Measurements from ENCODE around the gene PTGER1.
"Not testable (repeated sequence)": the region's sequence is repeated elsewhere in the genome, so short reads cannot be mapped to it uniquely, and the experiment has no call there.

Gene PTGER1, protein sequence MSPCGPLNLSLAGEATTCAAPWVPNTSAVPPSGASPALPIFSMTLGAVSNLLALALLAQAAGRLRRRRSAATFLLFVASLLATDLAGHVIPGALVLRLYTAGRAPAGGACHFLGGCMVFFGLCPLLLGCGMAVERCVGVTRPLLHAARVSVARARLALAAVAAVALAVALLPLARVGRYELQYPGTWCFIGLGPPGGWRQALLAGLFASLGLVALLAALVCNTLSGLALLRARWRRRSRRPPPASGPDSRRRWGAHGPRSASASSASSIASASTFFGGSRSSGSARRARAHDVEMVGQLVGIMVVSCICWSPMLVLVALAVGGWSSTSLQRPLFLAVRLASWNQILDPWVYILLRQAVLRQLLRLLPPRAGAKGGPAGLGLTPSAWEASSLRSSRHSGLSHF

DNA sequence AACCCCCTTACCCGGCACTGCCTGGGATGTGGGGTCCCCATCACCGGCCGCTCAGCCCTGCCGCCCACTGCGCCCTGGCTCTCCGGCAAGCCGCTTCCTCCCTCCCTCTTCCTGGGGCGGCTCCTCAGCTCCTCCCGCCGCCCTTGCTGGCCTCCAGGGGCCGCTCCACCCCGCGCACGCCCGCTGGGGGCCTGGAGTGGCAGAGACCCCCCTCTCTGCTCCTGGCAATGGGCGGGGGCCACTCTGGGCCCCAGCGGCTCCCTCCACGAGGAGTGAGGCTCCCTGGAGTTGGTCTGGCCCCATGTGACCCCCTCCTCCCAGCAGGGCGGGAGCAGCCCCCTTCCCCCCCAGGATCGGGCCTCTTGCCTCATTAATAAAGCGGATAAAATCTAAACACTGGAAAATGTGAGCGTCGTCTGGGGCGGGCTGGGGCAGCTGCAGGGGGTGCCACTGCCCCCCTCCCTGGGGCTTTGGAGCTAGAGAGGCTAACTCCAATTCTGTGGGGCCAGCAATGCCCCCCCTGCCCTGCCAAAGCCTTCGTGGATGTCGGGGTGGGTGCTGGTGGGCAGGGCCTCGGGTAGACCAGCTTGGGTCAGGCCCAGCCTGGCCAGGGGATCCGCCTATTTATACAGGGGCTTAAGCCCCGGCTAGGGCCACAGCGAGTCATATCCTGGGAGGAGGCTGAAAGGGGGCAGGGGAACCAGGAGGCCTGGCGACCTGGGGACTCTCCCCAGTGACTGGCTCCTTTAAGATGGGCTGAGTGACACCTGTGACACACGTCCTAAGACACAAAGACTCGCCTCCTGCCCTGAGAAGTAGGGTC lies at the start of gene PTGER1:
TSS of gene PTGER1 (minus strand) at position 104 of the 823 bp plus-strand sequence. CDS start 1,034 bp downstream, outside the sequence.
- DNase-seq (ENCODE audit: low read depth) = peak; percentile 33

DNA sequence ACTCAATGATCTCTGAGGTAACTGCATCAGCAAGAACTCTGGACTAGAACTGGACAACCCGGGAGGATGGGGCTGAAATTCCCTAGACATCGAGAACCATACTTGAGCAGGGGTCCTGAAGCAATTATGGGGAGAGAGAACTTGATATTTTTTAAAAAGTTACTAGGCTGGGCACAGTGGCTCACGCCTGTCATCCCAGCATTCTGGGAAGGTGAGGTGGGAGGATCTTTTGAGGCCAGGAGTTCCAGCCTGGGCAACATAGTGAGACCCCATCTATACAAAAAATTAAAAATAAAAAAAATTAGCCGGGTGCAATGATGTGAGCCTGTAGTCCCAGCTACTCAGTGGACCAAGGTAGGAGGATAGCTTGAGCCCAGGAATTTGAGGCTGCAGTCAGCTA lies 45.4 kb upstream of the PTGER1 start:
- DNase-seq (ENCODE audit: low read depth) = no peak

DNA sequence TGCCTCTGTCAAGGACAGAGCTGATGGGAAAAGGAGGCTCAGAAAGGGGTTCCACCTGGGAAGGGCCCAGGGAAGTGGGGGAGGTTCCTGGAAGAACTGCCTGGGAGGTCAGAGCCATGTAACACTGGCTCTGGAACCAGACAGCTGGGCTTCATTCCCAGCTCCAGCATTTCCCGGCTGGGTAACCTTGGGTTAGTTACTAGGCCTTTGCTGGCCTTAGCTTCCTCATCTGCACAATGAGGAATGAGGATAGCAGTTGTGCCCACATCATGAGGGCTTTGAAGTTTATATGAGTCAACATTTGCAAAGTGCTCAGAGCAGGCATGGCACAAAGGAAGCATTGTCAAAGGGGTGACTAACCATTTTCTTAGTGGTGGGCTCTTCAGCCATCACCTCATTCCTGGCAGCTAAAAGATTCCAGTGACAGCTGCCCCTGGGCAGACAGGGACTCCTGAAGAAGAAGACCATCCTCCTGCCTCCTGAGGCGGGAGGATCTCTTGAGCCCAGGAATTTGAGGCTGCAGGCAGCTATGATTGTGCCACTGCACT lies 44.8 kb upstream of the PTGER1 start:
- DNase-seq (ENCODE audit: low read depth) = no peak

DNA sequence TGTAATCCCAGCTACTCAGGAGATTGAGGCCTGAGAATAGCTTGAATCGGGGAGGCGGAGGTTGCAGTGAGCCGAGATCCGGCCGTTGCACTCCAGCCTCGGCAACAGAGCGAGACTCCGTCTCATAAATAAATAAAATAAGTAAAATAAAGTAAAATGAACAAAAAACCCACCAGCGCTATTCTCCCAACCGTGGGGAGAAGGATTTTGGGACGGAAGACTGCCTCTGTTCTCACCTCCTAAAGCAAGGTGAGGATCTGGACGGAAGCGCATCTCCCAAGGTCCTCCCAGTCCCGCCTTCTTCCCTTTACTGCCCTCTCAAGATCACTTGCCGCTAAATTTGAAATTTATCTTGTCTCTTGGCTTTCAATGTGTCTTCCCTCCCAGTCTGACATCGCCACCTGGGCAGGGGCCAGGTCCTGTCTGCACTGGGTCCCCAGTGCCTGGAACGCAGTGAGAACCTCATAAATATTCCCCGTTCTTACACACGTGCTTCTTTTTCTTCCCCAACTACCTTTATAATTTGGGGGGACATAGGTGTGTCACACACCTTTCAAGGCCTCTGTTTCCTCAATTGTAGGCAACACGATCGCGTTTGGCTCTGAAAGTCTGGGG lies 44.2 kb upstream of the PTGER1 start:
- DNase-seq (ENCODE audit: low read depth) = no peak

DNA sequence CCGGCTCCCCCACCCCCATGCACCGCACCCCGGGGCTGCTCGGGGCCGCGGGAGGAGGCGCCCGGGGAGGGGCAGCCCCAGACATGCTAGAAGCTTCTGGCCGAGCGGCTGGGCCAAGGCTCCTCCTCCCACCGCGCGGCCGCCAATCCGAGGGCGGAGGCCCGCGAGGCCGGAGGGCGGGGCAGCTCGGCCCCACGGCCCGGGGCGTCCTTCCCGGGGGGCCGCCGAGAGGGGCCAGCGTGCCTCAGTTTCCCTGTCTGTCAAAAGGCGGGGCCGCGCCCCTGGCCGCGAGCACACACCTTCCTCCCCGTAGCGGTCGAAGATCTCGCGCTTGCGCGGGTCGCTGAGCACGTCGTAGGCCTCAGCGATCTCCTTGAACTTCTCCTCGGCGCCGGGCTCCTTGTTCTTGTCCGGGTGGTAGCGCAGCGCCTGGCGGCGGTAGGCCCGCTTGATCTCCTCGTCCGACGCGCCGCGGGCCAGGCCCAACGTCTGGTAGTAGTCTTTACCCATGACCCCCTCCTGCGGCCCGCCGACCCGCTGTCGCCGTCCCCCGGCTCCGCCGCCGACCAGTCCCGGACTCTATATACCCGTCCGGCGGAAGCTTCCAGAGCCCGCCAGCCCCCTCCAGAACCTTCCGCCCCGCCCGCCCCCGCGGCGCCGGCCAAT lies 42.8 kb upstream of the PTGER1 start, which contains the start of gene DNAJB1:
TSS of gene DNAJB1 (minus strand) at position 558 of the 666 bp plus-strand sequence. CDS start at position 510, 48 bp downstream.
- DNase-seq (ENCODE audit: low read depth) = no peak

DNA sequence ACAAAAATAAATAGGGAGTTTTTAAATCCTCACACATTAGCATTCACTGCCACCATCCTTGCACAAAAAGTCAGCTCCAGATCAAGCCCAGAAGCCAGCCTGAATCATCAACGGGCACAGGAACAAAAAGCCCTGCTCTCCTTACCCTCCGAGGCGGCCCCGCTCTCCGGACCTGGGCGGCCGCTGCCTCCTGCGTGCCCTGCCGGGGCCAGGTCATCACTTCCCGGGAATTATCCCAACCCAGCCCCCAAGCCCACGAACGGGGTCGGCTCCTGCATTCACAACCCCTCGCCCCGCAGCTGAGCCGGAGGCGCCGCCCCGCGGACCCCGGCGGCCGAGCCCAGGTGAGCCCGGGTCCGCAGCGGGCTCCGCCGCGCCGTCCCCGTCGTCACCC lies 42.3 kb upstream of the PTGER1 start:
- no peak for DNase-seq (ENCODE audit: low read depth)

DNA sequence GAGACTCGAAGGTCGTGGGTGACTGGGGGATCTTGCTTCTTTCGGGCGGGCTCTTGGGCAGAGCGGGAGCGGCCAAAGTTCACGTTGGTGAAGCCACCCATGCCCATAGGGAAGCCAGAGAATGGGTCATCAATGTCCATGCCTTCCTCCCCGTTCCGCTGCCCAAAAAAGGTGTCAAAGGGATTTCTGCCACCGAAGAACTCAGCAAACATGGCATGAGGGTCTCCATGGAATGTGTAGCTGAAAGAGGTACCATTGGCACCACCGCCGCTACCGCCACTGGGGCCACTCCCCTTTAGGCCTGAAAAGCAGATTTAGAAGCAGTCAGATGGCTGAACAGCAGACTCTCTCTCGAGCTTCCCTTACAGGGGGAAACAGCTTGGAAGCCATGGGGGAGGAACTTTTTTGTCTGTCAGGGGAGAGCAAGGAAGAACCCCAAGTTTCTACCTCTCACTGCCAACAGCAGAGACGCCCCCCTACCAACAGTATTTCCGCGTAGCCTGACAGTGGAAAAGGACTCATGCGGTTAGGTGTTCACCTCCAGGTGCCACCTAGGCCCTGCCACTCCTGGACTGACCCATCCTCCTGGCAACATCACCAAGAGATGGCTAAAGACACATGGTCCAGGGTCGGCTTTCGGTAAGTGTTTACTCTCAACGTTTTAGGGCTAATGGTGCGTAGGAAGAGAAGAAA lies 41.7 kb upstream of the PTGER1 start:
- no peak for DNase-seq (ENCODE audit: low read depth)

DNA sequence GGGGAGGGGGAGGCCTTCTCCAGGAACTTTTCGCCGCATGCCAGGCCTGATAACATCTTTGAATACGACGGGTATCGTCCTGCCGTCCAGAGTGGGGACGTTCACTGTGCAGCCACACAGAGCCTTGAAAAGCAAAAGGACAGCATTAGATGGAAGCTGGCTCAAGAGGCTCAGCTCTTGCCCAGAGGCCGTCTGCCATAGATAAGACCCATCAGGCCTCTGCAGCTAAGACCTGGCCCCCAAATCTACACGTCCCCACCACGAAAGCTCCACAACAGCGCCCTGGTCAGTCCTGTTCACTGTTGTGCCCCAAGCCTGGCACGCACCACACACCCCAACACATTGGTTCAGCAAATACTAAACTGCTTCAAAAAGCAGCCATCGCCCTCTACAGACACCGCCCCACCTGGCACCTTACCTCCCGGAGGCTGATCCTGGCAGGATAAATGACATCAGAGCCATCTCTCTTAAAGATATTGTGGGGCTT lies 40.9 kb upstream of the PTGER1 start:
- DNase-seq (ENCODE audit: low read depth) = no peak

DNA sequence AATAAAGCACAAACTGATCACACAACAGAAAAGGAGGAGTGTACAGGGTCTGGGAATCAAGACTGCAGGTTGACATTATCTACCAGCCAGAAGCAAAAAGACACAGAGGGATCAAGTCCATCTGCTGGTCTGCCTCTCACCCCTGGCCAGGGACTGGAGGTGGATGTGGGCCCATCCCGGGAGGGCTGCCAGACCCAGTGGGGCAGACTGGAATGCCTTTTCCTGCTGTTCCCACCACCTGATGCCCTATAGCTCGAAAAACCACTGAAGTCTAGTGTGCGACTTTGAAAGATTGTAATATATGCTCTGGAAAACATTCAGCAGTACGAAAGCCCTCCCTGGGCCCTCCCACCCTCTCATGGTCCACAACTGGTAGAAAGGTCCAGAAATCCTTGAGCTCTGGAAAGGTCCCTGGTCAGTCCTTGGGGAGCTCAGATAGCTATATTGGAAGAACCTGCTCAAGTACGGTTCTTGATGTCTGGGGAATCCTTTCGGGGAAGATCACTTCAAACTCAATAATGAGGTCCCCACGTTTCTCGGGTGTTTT lies 40.4 kb upstream of the PTGER1 start:
- DNase-seq (ENCODE audit: low read depth) = no peak

DNA sequence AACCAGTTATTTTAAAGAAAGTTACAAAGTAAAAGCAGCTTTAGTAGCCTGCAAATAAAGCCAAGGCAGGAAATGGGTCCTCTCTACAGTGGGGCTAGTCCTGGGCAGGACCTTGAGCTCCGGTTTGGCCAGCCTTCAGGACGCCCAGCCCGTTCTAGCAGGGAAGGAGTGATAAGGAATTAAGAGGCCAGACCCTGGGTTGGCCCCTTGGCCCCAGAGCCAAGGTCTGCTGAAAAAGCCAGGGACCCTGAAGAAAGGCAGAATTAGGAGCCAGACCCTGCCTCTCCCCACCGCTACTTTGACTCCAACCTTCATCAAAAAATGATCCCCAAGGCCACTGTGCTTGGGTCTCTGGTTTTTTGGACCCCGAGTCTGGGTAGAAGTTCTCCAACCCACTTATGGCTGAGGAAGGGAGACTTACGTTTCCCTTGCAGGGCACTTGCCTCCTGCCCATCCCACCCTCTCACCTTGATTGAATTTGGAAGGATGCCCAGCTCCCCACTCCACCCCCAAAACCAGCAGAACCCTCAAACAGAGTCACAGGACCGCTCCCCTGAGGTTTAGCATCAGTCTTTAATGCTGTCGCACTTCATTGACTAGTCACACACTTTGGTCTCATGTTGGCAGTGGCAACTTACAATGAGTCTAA lies 39.2 kb upstream of the PTGER1 start:
- DNase-seq (ENCODE audit: low read depth) = no peak

DNA sequence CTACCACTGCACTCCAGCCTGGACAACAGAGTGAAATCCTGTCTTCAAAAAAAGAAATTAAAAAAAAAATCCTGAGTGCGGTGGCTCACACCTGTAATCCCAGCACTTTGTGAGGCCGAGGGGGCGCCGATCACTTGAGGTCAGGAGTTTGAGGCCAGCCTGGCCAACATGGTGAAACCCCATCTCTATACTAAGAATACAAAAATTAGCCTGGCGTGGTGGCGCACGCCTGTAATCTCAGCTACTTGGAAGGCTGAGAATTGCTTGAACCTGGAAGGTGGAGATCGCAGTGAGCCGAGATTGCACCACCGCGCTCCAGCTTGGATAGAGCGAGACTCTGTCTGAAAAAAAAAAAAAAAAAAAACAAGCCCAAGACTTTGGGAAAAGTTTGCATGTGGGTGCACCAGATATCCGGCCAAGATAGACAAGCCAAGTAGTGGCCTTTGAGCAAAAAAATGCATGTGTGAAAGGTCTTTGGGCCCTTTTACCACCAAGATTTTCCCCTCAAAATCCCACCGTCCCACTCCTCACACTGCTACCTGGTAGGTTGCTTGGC lies 37.3 kb upstream of the PTGER1 start:
- no peak for DNase-seq (ENCODE audit: low read depth)

DNA sequence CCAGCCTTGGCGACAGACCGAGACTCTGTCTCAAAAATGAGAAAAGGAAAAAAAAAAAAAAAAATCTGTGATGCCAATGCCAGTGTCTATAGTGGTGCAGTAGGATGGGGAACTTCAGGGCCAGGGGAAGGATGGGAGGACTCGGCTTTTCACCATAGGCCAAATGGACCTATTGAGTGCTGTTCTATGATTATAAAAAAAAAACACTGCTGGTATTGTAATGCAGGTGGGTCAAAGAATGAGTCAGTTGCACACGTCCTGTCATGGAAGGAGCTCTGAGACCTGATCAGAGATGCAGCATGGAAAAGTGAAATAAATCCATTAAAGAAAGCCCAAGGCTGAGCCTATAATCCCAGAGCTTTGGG lies 36.1 kb upstream of the PTGER1 start:
- DNase-seq (ENCODE audit: low read depth) = no peak

DNA sequence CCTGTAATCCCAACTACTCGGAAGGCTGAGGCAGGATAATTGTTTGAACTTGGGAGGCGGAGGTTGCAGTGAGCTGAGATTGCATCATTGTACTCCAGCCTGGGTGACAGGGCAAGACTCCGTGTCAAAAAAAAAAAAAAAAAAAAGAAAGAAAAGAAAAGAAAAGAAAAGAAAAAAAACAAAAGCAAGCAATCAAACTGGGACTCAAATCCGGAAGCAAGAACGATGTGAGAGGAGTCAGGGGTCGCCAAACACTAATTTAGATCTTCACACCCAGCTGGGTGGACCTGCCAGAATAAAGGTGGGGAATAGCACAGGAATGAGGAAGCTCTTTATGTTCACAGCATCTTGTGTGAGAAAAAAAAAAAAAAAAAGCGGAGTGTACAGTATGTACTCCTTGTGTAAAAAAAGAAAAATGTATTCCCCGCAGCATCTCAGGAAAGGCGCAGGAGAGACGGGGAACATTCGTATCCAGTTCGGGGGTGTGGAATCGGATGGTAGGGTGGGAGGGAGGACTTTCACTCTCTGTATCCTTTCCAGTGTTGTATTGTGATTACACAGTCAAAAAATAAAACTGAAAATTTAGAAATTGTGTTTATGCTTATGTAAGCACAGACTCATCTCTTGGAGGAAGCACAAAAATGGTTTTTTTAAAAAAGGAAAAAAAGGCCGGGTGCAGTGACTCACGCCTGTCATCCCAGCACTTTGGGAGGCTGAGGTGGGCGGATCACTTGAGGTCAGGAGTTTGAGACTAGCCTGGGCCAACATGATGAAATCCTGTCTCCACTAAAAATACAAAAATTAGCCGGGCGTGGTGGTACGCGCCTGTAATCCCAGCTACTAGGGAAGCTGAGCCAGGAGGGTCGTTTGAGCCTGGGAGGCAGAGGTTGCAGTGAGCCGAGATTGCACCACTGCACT lies 35.4 kb upstream of the PTGER1 start:
- no peak for DNase-seq (ENCODE audit: low read depth)

DNA sequence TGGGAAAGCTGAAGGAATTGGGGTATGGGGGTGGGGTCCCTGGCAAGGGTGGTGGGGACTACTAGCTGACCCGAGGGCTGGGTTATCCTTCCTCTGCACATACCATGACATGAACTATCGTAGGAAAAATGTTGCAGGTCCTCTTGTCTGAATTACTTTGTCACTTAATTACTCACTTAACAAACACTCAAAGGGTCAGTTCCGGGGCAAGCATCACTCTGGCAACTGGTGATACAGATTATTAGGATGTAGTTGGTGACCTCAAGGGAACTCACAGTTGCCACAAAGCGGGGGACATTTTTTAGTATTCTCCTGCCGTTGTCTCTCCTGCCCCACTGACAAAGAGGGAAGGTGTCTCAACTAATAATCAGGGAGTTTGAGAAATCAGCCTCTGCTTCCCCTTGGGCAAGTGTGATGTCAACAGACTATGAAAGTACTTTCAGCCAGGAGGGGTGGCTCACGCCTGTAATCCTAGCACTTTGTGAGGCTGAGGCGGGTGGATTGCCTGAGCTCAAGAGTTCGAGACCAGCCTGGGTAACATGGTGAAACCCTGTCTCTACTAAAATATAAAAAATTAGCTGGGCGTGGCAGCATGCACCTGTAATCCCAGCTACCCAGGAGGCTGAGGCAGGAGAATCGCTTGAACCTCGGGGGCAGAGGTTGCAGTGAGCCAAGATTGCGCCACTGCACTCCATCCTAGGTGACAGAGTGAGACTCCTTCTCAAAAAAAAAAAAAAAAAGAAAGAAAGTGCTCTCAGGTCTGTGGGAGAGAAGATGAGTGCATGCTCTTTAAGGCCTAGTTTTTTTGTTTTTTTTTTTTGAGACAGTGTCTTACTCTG lies 32.8 kb upstream of the PTGER1 start:
- no peak for DNase-seq (ENCODE audit: low read depth)

DNA sequence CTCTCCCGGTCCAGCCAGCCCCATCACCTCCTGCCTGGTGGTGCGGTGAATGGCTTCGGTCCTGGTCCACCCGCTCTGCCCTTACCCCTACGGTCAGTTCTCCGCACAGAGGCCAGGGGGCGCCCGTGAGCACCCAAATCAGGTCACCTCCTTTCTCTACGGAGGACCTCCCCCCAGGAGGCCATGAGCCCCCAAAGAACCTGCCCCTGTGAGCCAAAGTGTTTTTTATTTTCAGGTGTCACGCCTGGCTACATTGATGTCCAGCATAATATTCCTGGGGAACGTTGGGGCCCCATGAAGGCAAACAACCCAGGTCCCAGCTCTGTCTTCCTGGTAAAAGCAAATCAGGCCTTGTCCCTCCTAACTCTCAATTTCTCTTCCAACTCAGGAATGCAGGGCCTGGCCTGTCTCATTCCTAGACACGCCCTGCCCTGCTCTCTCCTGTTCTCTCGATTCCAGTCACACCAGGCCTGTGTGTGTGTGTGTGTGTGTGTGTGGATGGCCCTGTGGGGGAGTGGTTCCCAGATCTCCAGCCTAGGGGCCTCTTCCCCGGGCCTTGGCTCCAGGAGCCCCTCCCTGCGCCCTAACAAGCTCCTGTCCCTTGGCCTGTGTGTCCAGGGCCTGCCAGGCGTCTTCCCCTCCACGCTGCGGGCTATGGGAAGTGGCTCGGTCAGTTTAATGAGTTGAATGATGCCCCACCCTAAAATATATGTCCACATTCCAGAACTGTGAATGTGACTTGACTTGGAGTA lies 30.5 kb upstream of the PTGER1 start:
- no peak for DNase-seq (ENCODE audit: low read depth)

DNA sequence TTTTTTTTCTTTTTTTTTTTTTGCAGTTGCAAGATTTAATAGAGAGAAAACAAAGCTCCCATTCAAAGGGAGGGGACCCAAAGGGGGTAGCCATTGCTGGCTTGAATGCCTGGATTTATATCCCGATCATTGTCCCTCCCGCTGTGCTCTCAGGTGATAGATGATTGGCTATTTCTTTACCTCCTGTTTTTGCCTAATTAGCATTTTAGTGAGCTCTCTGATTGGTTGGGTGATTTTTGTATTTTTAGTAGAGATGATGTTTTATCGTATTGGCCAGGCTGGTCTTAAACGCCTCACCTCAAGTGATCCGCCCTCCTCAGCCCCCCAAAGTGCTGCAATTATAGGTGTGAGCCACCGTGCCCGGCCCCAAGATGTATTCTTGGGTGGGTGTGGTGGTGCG lies 29.4 kb upstream of the PTGER1 start:
- not testable (repeated sequence) for DNase-seq (ENCODE audit: low read depth)

DNA sequence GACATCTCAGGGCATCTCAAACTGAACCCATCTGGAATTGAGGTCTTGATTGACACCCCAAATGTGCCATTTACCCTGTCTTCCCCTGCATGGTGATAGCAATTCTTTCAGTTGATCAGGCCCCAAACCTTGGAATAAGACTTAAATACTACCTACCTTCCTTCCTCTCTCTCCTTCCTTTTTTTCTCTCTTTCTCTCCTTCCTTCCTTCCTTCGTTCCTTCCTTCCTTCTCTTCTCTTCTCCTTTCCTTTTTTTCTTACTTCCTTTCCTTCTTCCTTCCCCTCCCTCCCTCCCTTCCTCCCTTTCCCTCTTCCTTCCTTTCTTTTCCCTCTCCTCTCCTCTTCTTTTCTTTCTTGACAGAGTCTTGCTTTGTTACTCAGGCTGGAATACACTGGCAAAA lies 28.1 kb upstream of the PTGER1 start:
- no peak for DNase-seq (ENCODE audit: low read depth)

Data from CMK (cell line).